ENCODE results near the gene CYB5D1. TPM values are rescaled to one million over a fixed set of nuclear protein-coding genes. Genes with fewer than 3 reads are reported as not detected.

Gene CYB5D1
- total RNA-seq, 2 experiments from 2014 or later, result 18.1 to 24.8 TPM

DNA sequence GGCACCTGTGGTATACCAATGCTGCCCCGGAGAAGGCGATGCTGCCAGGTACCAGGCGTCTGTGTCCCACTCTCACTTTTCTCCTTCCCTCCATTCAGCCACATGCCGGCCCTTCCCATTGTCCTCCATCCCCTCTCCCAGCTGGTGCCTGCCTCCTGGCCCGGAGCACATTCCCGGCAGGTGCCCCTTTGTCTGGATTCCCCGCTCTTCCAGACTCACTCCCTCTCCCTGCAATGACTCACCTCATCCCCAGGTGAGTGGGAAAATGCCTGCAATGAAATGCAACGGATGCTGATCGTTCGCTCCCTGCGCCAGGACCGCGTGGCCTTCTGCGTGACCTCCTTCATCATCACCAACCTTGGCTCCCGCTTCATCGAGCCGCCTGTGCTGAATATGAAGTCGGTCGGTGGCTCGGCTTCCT is 34.2 kb upstream of the CYB5D1 start:
- Histone ChIP-seq H3K9me3 (ENCODE audit: low read length) (no peaks in the 10 kb centered on the region), H3K36me3 (ENCODE audit: insufficient read depth, low read length) (no peaks in the 10 kb centered on the region), H3K79me2 (ENCODE audit: insufficient read depth, low read depth, low read length) (no peaks in the 10 kb centered on the region), H3K27ac (ENCODE audit: low read depth, low read length, poor library complexity, severe bottlenecking) (no peak overlapping the region), H2AFZ (ENCODE audit: low read length) (no peak overlapping the region), H3K9me2 (ENCODE audit: insufficient read depth, low read length) (no peaks in the 10 kb centered on the region), H4K20me1 (ENCODE audit: insufficient read depth, low read length) (no peaks in the 10 kb centered on the region), H3K4me1 (ENCODE audit: insufficient read depth, low read length, poor library complexity, severe bottlenecking) (no peaks in the 10 kb centered on the region), H3K4me3 (ENCODE audit: low read depth, low read length, poor library complexity, severe bottlenecking) (no peak overlapping the region), H3K4me2 (ENCODE audit: low read length) (no peak overlapping the region)
- intact Hi-C loops (cut with micrococcal nuclease; ENCODE audit: unreplicated experiment), result loop anchor here (2.0 to 10.0 kb wide), 2 partner anchors 165 to 221 kb away; no protein-coding TSS in a partner anchor
- BruUV-seq (replicated peaks), result no TSS peak
- TF ChIP-seq, protein P1, sequence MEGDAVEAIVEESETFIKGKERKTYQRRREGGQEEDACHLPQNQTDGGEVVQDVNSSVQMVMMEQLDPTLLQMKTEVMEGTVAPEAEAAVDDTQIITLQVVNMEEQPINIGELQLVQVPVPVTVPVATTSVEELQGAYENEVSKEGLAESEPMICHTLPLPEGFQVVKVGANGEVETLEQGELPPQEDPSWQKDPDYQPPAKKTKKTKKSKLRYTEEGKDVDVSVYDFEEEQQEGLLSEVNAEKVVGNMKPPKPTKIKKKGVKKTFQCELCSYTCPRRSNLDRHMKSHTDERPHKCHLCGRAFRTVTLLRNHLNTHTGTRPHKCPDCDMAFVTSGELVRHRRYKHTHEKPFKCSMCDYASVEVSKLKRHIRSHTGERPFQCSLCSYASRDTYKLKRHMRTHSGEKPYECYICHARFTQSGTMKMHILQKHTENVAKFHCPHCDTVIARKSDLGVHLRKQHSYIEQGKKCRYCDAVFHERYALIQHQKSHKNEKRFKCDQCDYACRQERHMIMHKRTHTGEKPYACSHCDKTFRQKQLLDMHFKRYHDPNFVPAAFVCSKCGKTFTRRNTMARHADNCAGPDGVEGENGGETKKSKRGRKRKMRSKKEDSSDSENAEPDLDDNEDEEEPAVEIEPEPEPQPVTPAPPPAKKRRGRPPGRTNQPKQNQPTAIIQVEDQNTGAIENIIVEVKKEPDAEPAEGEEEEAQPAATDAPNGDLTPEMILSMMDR (conservative IDR thresholded peaks at IDR 0.05; ENCODE audit: low read length), result no peak
- no peak for TF ChIP-seq EZH2phosphoT487 (IDR thresholded peaks at IDR 0.05; ENCODE audit: borderline replicate concordance, low read depth, low read length)
- DNase-seq (ENCODE audit: low spot score), result no peak
- POLR2A ChIA-PET, result no interaction called here
- CTCF ChIA-PET (ENCODE audit: unreplicated experiment), result no interaction called here

DNA sequence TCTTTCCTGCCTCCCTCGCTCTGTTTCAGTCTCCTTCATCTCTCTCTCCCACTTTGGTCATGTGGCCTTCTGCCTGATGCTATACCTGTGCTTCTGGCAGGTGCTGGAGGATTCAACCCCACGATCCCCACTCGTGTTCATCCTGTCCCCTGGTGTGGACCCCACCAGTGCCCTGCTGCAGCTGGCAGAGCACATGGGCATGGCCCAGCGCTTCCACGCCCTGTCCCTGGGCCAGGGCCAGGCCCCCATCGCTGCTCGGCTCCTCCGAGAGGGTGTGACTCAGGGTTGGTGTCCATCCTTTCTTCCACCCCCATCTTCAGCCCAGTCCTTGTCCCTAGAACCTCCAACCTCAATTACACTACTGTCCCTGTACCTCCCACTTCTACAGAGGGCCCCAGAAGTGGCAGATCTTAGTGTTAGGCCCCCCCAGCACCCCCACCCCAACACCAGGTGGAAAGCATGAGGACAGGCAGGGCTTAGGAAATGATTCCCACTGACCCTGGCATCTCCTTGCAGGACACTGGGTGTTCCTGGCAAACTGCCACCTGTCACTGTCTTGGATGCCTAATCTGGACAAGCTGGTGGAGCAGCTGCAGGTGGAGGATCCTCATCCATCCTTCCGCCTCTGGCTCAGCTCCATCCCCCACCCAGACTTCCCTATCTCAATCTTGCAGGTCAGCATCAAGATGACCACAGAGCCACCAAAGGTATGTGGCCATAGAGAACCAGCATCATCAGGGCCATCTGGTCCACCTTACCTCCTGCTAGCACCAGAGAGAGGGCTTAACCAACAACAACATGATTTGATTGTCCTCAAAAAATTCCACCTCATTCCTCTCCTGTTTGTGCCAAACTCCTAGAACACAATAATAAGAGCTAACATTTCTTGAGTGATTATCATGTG is 33.5 kb upstream of the CYB5D1 start:
- TF ChIP-seq, protein P1 (conservative IDR thresholded peaks at IDR 0.05; ENCODE audit: low read length), result no peak
- TF ChIP-seq EZH2phosphoT487 (IDR thresholded peaks at IDR 0.05; ENCODE audit: borderline replicate concordance, low read depth, low read length), result no peak
- intact Hi-C loops (cut with micrococcal nuclease; ENCODE audit: unreplicated experiment), result loop anchor here (10.0 kb wide), 1 partner anchor 221 kb away; no protein-coding TSS in a partner anchor
- ChIA-PET POLR2A (interaction anchor here (0.6 kb wide), 1 partner anchor 93 kb away, joined by 3 read pairs; no protein-coding TSS in a partner anchor), CTCF (ENCODE audit: unreplicated experiment) (interaction anchor here (0.6 kb wide), 1 partner anchor 11 kb away, joined by 3 read pairs; no protein-coding TSS in a partner anchor)
- H4K20me1 ChIP-seq (ENCODE audit: insufficient read depth, low read length), result no peaks in the 10 kb centered on the region
- BruUV-seq (replicated peaks), result no TSS peak
- H3K4me2 ChIP-seq (ENCODE audit: low read length), result no peak overlapping the region
- no peaks in the 10 kb centered on the region for H3K79me2 ChIP-seq (ENCODE audit: insufficient read depth, low read depth, low read length)
- no peak overlapping the region for H3K27ac ChIP-seq (ENCODE audit: low read depth, low read length, poor library complexity, severe bottlenecking)
- DNase-seq (ENCODE audit: low spot score), result no peak
- no peaks in the 10 kb centered on the region for H3K4me1 ChIP-seq (ENCODE audit: insufficient read depth, low read length, poor library complexity, severe bottlenecking)
- H3K36me3 ChIP-seq (ENCODE audit: insufficient read depth, low read length), result no peaks in the 10 kb centered on the region
- no peak overlapping the region for H2AFZ ChIP-seq (ENCODE audit: low read length)
- H3K9me3 ChIP-seq (ENCODE audit: low read length), result no peaks in the 10 kb centered on the region
- no peaks in the 10 kb centered on the region for H3K9me2 ChIP-seq (ENCODE audit: insufficient read depth, low read length)
- H3K4me3 ChIP-seq (ENCODE audit: low read depth, low read length, poor library complexity, severe bottlenecking), result no peak overlapping the region

Data from OCI-LY7 (cell line).